Parathyroid adenoma (tissue), 2 donors: ENCODE measurements around the gene ITGA11.

Source experiments
- H2AFZ ChIP-seq: fragments of 300-600 bp; sonication (generic); one replicate; pipeline ENCODE4 v1.7.0; 2017; ENCODE audit warnings: antibody characterized with exemption, mild to moderate bottlenecking
- H3K27ac ChIP-seq: fragments of 300-600 bp; sonication (generic); one replicate; pipeline ENCODE4 v1.7.0; 2017
- H3K27me3 ChIP-seq: fragments of 300-600 bp; sonication (generic); one replicate; pipeline ENCODE4 v1.7.0; 2017; ENCODE audit warnings: low read length; ENCODE audit not compliant: control insufficient read depth, insufficient read depth
- H3K36me3 ChIP-seq: fragments of 300-600 bp; sonication (generic); one replicate; pipeline ENCODE4 v1.7.0; 2017; ENCODE audit warnings: low read length; ENCODE audit not compliant: control insufficient read depth, insufficient read depth
- H3K4me1 ChIP-seq: fragments of 300-600 bp; sonication (generic); one replicate; pipeline ENCODE4 v1.7.0; 2017; ENCODE audit warnings: control low read depth
- H3K4me2 ChIP-seq: fragments of 300-600 bp; sonication (generic); one replicate; pipeline ENCODE4 v1.7.0; 2017; ENCODE audit warnings: low read length
- H3K4me3 ChIP-seq: fragments of 300-600 bp; sonication (generic); one replicate; pipeline ENCODE4 v1.7.0; 2017; ENCODE audit warnings: low read depth, low read length
- H3K79me2 ChIP-seq: fragments of 300-600 bp; sonication (generic); one replicate; pipeline ENCODE4 v1.7.0; 2017; ENCODE audit warnings: control low read depth
- H3K9ac ChIP-seq: fragments of 300-600 bp; sonication (generic); one replicate; pipeline ENCODE4 v1.7.0; 2017; ENCODE audit warnings: mild to moderate bottlenecking
- H3K9me3 ChIP-seq: fragments of 300-600 bp; sonication (generic); one replicate; pipeline ENCODE4 v1.7.0; 2017; ENCODE audit warnings: low read length; ENCODE audit not compliant: control insufficient read depth
- CTCF ChIP-seq: fragments of 300-600 bp; sonication (generic); IDR thresholded peaks from one replicate; pipeline ENCODE4 v1.7.0; 2017; ENCODE audit warnings: antibody characterized with exemption, mild to moderate bottlenecking
- donor health status: primary hyperparathyroidism.

ITGA11 gene

GRCh38 chr15:68348606-68349005, 83.4 kb downstream of the ITGA11 start:
- H3K9me3 ChIP-seq: no peaks in the 10 kb centered on the region
- peaks cover 4% of the 10 kb centered on the region for H3K4me1 ChIP-seq
- H3K36me3 ChIP-seq: no peaks in the 10 kb centered on the region
- no peak overlapping the region for H3K27ac ChIP-seq
- TF ChIP-seq CTCF: no peak
- H3K4me3 ChIP-seq: no peak overlapping the region
- H3K79me2 ChIP-seq: no peaks in the 10 kb centered on the region
- no peaks in the 10 kb centered on the region for H3K27me3 ChIP-seq
- H3K4me2 ChIP-seq: no peak overlapping the region
- no peak overlapping the region for H2AFZ ChIP-seq
- H3K9ac ChIP-seq: no peak overlapping the region

- Histone ChIP-seq H3K4me2 (no peak overlapping the region), H3K9me3 (no peaks in the 10 kb centered on the region), H3K4me3 (no peak overlapping the region), H2AFZ (no peak overlapping the region), H3K79me2 (no peaks in the 10 kb centered on the region), H3K36me3 (no peaks in the 10 kb centered on the region), H3K9ac (no peak overlapping the region), H3K27me3 (no peaks in the 10 kb centered on the region), H3K27ac (no peak overlapping the region), H3K4me1 (peaks cover 4% of the 10 kb centered on the region)
- TF ChIP-seq CTCF: no peak
These were observed 83.9 kb downstream of the ITGA11 start for GRCh38 chr15:68348081-68348480.

- no peaks in the 10 kb centered on the region for H3K9me3 ChIP-seq
- no peak overlapping the region for H3K9ac ChIP-seq
- H3K27ac ChIP-seq: no peak overlapping the region
- no peak overlapping the region for H2AFZ ChIP-seq
- TF ChIP-seq CTCF: no peak
- H3K4me1 ChIP-seq: peaks cover 2% of the 10 kb centered on the region
- no peak overlapping the region for H3K4me3 ChIP-seq
- no peaks in the 10 kb centered on the region for H3K79me2 ChIP-seq
- no peak overlapping the region for H3K4me2 ChIP-seq
- no peaks in the 10 kb centered on the region for H3K36me3 ChIP-seq
- no peaks in the 10 kb centered on the region for H3K27me3 ChIP-seq
These were observed 84.6 kb downstream of the ITGA11 start for GRCh38 chr15:68347392-68347791.

- no peaks in the 10 kb centered on the region for H3K4me1 ChIP-seq
- no peak overlapping the region for H3K4me2 ChIP-seq
- H3K9ac ChIP-seq: no peak overlapping the region
- no peak overlapping the region for H2AFZ ChIP-seq
- H3K4me3 ChIP-seq: no peak overlapping the region
- H3K27me3 ChIP-seq: no peaks in the 10 kb centered on the region
- no peaks in the 10 kb centered on the region for H3K79me2 ChIP-seq
- H3K27ac ChIP-seq: no peak overlapping the region
- H3K36me3 ChIP-seq: no peaks in the 10 kb centered on the region
- no peak for TF ChIP-seq CTCF
- no peaks in the 10 kb centered on the region for H3K9me3 ChIP-seq
These were observed 85.0 kb downstream of the ITGA11 start for GRCh38 chr15:68346979-68347378.

GRCh38 chr15:68345481-68345880, 86.5 kb downstream of the ITGA11 start:
- Histone ChIP-seq H3K4me1 (no peaks in the 10 kb centered on the region), H3K9ac (no peak overlapping the region), H3K4me3 (no peak overlapping the region), H3K27ac (no peak overlapping the region), H2AFZ (no peak overlapping the region), H3K9me3 (no peaks in the 10 kb centered on the region), H3K36me3 (no peaks in the 10 kb centered on the region), H3K27me3 (no peaks in the 10 kb centered on the region), H3K79me2 (no peaks in the 10 kb centered on the region), H3K4me2 (no peak overlapping the region)
- no peak for TF ChIP-seq CTCF
